HG03565 (cell line): ENCODE results near the gene BRMS1.

Experiments
- ATAC-seq: cut with Tn5 transposase; IDR thresholded peaks from one replicate; pipeline ENCODE4 v1.9.1; 2021; ENCODE audit warnings: mild to moderate bottlenecking, moderate library complexity; ENCODE audit not compliant: unreplicated experiment

BRMS1 gene

GRCh38 chr11:66287889-66288670 is 56.8 kb downstream of the BRMS1 start:
- no peak for ATAC-seq
